H7 (cell line): Measurements from ENCODE around the gene TREML2. TPM values are rescaled to one million over a fixed set of nuclear protein-coding genes. Genes with fewer than 3 reads are reported as not detected.

Source experiments
- DNase-seq: peaks from one replicate; pipeline ENCODE4 v3.0.0; 2012
- H3K27me3 ChIP-seq: 2 replicates; pipeline ENCODE4 v1.6.0; 2011; ENCODE audit warnings: mild to moderate bottlenecking, low read length; ENCODE audit not compliant: control insufficient read depth, insufficient read depth
- H3K36me3 ChIP-seq: replicated peaks from 2 replicates; pipeline ENCODE4 v1.5.1; 2011; ENCODE audit warnings: low read length; ENCODE audit not compliant: control insufficient read depth, insufficient read depth
- H3K4me3 ChIP-seq: 2 replicates; pipeline ENCODE4 v1.5.1; 2011; ENCODE audit warnings: low read depth, mild to moderate bottlenecking, control low read depth, low read length, moderate library complexity; ENCODE audit not compliant: insufficient read depth
- total RNA-seq: library from RNA; depleted of rRNA; stranded (reverse); fragments of >200 nt; shearing (Covaris generic); gene quantifications from 2 replicates; pipeline ENCODE4 v1.2.3, GENCODE V29; 2014

TREML2 gene
- total RNA-seq, 1 experiment from 2014 or later, result not detected

DNA sequence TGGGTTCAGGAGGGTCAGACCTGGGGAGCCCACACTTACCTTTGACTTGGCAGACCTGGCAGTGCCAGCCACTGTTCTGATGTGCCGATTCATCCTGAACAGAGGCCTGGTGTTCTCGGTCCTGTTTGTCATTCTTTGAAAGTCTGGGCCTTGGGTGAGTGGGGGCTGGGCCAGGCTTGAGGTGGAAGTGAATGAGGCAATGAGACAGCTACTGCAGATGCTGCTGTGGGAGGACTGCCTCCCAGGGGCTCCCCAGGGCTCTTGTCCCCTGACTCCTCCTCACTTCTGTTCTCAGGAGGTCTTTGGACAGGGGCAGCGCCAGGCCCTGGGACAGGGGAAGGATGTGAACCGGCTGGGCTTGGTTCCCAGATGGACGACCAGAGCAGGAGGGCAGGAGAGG, 21.6 kb upstream of the TREML2 start:
- Histone ChIP-seq H3K4me3 (no peak overlapping the region), H3K27me3 (no peaks in the 10 kb centered on the region), H3K36me3 (no peaks in the 10 kb centered on the region)
- no peak for DNase-seq

DNA sequence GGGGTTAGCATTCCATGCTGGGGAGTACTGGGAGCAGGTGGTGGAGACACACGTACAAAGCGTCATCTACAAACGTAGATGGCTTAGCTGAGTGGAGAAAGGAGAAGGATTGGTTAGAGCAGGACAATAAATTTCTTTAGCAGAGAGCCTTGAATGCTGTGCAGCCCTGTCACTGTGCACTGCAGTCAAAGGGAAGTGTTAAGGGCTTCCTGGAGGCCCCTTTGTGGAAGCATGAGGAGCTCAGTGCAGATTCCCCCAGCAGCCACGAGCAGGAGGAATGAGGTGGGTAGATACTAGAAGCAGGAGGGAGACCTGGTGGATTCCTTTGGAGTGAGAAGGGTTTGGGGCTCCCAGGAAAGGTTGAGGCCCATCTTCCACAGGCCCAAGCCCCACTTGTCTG, 21.1 kb upstream of the TREML2 start:
- no peak overlapping the region for H3K4me3 ChIP-seq
- no peaks in the 10 kb centered on the region for H3K36me3 ChIP-seq
- no peak for DNase-seq
- H3K27me3 ChIP-seq, result no peaks in the 10 kb centered on the region

DNA sequence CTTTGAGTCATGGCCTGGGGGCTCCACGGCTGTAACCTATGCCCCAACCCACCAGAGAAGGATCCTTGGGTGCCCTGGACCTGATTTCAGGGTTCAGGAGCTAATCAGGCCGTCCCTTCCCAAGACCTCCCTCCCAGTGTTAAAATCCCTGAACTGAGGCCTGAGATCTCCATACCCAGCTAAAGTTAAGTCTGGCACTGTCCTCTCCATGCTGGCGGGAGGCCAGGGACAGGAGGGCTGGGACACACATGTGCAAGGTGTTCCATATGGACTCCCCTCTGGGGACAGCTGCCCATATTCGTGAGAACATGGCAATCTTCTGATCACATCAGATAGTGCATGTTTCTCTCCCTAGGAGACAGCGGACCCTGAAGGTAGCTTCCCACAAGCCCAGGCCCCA, 15.7 kb upstream of the TREML2 start:
- H3K4me3 ChIP-seq, result no peak overlapping the region
- H3K27me3 ChIP-seq, result no peaks in the 10 kb centered on the region
- DNase-seq, result no peak
- no peaks in the 10 kb centered on the region for H3K36me3 ChIP-seq

DNA sequence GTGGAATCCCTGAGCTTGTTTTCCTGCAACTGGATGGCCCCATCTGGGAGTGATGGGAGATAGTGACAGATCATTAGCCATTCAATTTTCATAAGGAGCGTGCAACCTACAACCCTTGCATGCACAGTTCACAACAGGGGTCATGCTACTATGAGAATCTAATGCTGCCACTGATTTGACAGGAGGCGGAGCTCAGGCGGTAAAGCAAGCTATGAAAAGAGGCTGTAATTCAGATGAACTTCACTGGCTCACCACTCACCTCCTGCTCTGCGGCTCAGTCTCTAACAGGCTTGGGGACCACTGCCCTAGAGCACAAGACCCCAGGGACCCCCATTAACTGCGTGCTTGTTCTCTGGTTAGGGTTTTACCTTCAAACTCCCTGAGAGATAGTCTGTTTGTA, 14.8 kb upstream of the TREML2 start:
- no peak for DNase-seq
- no peaks in the 10 kb centered on the region for H3K27me3 ChIP-seq
- H3K4me3 ChIP-seq, result no peak overlapping the region
- no peaks in the 10 kb centered on the region for H3K36me3 ChIP-seq

DNA sequence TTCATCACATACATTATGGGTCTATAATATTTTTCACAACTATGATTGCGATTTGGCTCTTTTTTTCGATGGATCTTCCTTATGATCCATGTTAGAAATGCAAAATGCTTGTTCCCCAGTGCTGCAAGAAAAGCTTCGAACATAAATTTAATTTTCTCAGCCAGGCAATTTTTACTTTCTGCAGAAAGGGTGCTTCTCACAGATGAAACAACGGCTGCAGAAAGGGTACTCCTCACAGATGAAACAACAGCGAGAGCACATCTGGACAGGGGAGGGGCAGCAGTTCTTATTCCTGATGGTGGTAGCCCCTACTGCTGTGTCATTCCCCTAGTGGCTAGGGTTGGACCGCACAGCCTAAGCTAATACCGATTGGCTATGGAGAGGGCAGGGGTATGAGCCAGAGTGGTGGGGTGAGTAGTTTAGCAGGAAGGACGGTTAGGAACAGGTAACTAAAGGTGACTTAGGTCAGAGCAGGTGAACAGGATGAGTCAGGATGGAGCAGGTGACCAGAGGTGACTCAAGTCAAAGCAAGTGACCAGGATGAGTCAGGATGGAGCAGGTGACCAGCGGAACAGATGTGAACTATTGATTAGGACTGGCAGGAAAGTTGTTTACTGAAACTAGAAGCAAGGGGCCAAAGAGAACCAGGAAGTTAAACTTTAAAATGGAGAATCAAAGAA, 13.8 kb upstream of the TREML2 start:
- no peak for DNase-seq
- no peak overlapping the region for H3K4me3 ChIP-seq
- no peaks in the 10 kb centered on the region for H3K27me3 ChIP-seq
- no peaks in the 10 kb centered on the region for H3K36me3 ChIP-seq

DNA sequence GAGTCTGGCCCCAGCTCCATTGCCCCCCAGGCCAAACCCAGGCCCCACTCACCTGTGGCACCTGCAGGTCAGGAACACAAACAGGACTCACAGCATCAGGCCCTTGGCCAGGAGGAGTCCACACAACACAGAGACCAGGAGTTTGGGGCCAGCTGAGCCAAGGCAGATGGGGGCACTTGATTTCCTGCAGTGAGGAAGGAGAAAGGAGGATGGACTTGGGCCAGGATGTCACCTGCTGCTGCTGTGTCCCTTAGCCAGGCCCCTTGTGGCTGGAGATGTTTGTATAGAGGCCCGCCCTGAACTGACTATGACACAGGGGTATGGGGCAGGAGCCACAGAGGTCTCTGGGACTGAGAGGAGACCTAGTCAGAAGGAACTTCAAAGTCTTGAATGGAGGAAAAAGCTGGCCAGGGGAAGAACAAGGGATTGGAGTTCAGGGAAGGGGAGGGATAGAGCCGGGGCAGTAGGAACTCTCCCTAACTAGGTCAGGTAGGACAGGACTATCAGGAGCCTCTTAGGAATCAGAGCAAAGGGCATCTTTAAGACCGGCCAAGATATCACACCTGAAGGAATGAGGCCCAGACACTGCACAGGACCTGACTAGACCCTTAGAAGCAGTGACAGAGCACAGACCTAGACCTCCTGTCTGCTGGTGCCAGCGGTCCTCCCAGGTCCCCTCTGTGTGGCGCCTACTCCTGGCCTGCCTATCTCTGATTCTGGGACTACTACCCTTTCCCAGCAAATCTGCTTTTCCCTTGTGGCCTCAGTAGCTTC, 8.8 kb upstream of the TREML2 start:
- H3K4me3 ChIP-seq, result no peak overlapping the region
- DNase-seq, result no peak

DNA sequence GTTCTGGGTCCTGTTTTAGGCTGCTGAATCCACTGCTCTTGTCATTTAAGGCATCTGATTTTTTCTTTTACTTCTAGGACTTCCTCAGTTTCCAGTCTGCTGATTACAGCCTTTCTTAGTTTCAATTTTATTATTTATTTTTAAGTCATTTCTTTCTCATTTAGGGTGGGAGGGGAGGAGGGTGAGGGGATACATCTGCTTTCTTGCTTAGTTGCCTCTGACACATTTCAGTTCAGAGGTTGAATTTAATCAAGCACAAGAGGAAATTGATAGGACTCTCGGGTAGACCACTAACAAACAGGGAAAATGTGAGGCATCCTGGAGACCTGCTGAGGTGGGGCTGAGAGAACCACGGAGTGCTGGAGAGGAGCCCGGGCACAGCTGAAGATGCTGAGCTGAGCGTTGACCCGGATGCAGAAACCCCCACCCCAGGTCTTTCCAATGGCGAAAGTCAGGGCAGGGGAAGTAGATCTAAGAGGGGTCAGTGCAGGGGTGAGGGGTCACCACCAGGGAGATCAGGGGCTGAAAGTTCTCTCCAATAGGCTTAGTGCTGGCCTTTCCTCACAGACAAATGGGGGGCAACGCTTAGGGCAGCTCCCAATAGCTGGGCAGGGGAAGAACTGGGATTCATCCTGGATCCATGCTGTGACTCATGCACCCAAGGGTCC, 7.6 kb upstream of the TREML2 start:
- H3K36me3 ChIP-seq, result no peaks in the 10 kb centered on the region
- H3K27me3 ChIP-seq, result no peaks in the 10 kb centered on the region
- no peak overlapping the region for H3K4me3 ChIP-seq
- no peak for DNase-seq

More for the DNA sequence above, 8.8 kb upstream of the TREML2 start:
- no peaks in the 10 kb centered on the region for H3K27me3 ChIP-seq
- no peaks in the 10 kb centered on the region for H3K36me3 ChIP-seq

DNA sequence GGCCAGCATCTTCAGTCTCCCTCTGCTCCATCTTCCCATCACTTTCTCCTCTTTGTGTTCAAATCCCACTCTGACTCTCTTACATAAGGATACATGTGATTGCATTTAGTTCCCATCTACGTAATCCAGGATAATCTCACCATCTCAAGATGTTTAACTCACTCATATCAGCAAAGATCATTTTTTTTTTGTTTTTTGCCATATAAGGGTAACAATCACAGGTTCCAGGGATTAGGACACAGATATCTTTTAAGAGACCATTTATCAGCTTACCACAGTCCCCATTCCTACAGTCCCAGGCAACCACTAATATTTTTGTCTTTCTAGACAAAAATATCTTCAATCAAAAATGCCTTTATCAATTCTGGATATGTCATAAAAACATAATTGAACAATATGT, 3.2 kb upstream of the TREML2 start:
- no peak for DNase-seq
- Histone ChIP-seq H3K27me3 (no peaks in the 10 kb centered on the region), H3K4me3 (no peak overlapping the region), H3K36me3 (no peaks in the 10 kb centered on the region)

DNA sequence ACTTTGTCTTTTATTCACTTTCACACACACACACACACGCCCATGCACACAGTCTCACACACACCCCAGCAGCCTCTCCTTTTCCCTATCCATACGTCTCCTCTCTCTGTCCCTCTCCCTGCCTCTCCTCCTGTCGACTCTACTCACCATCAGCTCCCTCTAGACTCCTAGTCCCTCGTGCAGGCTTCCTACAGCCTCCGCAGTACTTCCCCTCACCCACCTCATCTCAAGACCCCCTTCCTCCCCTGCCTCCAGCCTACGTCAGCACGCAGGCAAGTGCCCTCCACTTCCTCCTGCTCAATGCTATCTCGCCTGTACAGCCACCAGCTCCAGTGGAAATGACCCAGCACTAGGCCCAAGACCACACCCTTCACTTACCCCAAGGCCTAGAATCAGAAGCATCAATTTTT, 820 bp upstream of the TREML2 start:
- no peaks in the 10 kb centered on the region for H3K27me3 ChIP-seq
- H3K36me3 ChIP-seq, result no peaks in the 10 kb centered on the region
- DNase-seq, result no peak
- no peak overlapping the region for H3K4me3 ChIP-seq

DNA sequence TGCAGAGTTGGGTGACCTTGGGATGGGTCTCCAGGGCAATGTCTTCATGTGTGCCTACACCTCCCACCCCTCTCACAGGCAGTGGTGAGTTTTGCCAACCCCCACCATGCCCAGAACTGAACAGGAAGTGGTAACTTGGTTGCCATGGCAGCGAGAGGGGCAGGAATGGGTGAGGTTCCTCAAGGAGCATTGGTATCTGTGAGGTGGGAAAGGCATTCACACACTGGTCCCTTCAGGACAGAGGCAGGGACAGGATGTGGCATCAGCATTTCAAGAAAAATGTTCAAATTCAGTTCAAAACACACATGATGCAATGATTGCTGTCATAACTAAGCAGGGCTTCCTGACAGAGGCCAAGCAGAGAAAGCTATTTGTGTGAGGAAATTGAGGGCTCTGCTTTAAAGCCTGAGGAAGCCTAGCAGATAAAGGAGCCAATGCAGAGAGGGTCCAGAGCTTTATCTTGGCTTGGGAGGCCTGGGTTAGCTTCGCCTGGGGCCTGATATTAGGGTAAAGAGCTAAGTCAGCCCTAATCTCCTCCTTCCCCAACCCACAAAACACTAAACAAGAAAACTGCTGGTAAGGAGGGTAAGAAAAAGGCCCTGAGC, 551 bp downstream of the TREML2 start:
- no peaks in the 10 kb centered on the region for H3K36me3 ChIP-seq
- H3K4me3 ChIP-seq, result no peak overlapping the region
- H3K27me3 ChIP-seq, result no peaks in the 10 kb centered on the region; the same call in 1 of the 2 replicates
- DNase-seq, result no peak

DNA sequence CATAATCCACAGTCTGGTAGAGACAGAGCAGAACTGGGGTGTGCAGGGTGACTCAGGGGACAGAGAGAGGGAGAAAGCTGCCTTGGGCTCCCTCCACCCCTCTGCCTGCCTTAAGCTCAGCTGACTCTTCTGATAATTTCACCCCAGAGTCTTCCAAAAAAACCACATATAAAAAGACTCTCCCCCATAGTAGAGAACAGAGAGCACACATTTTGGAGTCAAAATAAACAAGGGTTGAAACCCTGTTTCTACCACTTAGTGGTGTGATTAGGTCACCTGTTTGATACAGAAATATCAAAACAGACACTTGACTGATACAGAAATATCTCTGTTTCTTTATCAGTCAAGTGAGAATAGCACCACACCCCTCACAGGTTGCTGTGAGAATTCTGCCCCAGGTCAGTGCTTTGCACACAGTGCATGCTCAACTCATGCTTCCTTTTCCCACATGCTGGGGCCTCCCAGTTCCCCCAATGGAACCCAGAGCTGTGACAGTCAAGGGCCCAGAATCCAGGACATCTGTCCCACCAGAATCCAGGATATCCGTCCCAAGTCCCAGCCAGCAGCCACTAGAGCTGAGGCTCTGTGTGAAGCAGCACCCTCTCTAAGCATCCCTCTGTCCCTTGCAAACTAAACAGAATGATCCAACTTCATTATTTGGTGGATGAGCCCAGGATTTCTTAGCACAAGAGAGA, 1.2 kb downstream of the TREML2 start:
- DNase-seq, result no peak
- Histone ChIP-seq H3K36me3 (no peaks in the 10 kb centered on the region), H3K4me3 (no peak overlapping the region), H3K27me3 (no peaks in the 10 kb centered on the region; the same call in 1 of the 2 replicates)

DNA sequence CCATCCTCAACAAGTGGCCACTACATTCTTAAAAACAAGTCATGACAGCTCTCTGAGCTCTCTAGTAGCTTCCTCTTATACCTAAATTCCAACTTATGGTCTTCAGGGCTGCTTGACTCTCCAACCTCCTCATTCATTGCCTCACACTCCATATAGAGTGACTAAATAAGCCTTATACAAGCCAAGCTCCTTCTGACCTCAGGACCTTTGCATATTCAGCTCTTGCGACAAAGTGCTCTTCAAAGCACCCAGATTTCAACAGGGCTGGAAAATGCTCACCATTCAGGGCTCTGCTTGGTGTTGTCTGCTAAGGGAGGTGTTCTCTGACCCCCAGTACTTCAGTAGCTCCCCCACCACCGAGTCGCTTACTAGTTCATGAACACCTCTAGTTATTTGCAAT, 3.7 kb downstream of the TREML2 start:
- Histone ChIP-seq H3K27me3 (no peaks in the 10 kb centered on the region; the same call in 1 of the 2 replicates), H3K4me3 (no peak overlapping the region), H3K36me3 (no peaks in the 10 kb centered on the region)
- no peak for DNase-seq

DNA sequence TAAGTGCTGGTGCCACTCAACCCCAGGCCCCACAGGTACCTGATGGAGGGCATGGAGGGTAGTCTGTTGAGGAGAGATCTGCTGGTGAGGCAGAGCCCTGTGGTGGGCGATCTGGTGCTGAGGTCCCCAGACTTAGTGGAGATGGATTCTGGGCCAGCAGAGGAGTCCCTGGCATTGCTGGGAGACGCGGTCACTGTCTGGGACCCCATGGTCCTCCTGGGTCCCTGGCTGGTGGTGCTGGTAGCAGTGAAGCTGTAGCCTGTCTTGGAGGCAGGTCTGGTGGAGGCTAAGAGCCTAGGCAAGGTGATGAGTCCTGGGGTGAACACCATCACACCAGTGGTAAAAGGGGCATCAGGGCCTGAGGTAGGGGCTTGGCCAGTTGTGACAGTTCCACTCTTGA, 6.6 kb downstream of the TREML2 start:
- DNase-seq, result no peak
- H3K27me3 ChIP-seq, result no peaks in the 10 kb centered on the region; the same call in 1 of the 2 replicates
- H3K4me3 ChIP-seq, result no peak overlapping the region
- H3K36me3 ChIP-seq, result no peaks in the 10 kb centered on the region

DNA sequence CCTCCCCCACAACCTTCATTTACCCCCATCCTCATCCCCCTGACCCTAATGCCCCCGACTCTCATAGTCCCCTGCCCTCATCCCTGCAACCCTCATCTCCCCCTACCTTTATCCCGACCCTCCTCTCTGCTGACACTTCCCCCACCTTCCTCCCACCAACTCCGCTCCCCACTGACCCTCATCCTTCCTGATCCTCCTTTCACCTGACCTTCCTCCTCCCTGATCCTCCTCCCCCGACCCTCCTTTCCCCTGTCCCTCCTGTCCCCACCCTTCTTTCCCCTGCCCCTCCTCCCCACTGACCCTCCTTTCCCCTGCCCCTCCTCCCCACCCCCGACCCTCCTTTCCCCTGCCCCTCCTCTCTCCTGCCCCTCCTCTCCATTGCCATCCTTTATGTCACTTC, 7.1 kb downstream of the TREML2 start:
- Histone ChIP-seq H3K4me3 (no peak overlapping the region), H3K36me3 (no peaks in the 10 kb centered on the region), H3K27me3 (no peaks in the 10 kb centered on the region; the same call in 1 of the 2 replicates)
- DNase-seq, result no peak
